GM21367 (cell line): ENCODE results near the gene RNU1-3.
"Not testable (repeated sequence)": the region's sequence is repeated elsewhere in the genome, so short reads cannot be mapped to it uniquely, and the experiment has no call there.

Source experiments
- ATAC-seq: cut with Tn5 transposase; IDR thresholded peaks from one replicate; pipeline ENCODE4 v1.9.1; 2021; ENCODE audit not compliant: unreplicated experiment

Gene RNU1-3

DNA sequence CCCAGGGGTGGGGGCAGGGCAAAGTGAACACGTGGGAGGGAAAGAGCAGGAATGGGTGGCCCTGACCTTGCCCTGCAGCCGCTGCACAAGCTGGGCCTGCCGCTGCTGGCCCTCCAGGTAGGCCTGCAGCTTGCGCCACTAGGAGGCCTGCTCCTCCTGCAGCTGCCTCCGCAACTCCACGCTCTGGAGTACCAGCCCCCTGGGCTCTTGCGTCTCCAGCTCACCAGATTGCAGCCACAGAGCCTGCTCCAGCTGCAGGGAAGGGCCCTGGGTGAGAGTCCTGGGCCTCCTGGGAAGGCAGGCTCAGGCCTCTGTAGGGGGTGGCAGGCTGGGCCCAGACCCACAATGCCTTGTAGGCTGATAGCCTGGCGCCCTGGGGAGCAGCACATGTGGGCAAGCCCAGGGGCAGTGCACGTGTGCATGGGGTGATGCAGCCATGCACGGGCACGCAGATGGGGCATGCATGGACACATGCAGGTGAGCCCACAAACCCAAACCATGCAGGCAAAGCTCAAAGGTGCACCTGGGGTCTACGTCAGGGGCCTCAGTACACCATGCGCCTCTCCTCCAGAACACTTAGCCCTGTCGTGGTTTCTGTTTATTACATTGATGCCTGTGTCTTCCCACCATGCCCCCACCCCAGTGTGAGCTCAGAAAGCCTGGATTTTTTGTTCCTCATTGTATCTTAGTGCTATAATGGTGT lies 9.6 kb downstream of the RNU1-3 start:
- ATAC-seq: not testable (repeated sequence)

DNA sequence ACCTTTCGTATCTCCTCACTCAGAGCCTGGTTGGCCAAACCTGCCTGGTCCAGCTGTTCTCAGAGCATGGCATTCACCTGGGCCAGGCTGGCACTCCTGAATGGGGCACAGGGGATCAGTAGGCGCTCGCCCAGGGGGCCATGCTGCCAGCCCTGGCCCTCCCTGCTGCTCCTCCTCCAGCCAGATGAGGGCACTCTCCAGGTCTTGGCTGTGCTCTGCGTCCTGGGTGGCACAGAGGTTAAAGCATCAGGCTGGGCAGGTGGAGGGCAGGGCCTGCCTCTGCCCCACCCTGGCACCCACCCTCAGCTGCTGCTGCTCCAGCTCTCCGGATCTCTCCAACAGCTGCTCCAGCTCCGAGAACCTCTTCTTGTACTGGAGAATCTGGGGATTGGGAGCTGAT lies 10.2 kb downstream of the RNU1-3 start:
- ATAC-seq: not testable (repeated sequence)

GRCh38 chr1:16651560-16651959 lies 15.2 kb downstream of the RNU1-3 start:
- not testable (repeated sequence) for ATAC-seq

DNA sequence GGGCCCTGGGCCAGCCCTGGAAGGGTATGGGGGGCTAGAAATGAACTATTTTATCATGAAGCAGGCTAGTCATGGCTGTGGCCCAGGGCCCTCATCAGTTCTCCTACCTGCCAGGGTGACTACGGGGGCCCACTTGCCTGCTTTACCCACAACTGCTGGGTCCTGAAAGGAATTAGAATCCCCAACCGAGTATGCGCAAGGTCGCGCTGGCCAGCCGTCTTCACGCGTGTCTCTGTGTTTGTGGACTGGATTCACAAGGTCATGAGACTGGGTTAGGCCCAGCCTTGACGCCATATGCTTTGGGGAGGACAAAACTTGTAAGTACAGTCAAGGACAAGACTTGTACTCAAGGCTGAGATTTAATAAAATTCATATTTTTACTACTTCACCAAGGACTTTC lies 16.8 kb downstream of the RNU1-3 start:
- not testable (repeated sequence) for ATAC-seq

DNA sequence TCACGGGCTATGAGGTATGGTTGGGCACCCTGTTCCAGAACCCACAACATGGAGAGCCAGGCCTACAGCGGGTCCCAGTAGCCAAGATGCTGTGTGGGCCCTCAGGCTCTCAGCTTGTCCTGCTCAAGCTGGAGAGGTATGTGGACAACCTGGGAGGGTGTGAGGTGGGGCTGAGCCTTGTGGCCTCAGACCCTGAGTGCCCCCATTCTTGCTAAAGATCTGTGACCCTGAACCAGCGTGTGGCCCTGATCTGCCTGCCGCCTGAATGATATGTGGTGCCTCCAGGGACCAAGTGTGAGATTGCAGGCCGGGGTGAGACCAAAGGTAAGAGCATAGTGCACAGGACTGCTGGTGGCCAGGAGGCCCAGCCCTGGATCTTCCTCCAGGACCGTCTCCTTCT lies 17.4 kb downstream of the RNU1-3 start:
- ATAC-seq: not testable (repeated sequence)

DNA sequence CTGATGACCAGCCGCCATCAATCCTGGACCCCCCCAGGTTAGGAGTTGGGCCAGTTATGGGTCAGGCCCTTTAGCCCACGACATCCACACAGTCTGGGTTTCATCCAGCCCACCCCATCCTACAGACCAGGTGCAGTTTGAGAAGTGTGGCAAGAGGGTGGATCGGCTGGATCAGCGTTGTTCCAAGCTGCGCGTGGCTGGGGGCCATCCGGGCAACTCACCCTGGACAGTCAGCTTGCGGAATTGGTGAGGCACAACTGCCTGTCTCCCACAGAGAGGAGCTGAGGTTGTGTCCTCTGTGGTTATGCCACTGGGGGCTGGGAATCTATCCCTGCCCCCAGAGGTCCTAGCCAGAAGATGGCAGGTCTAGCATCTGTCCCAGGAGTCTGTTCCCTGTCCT lies 18.0 kb downstream of the RNU1-3 start:
- not testable (repeated sequence) for ATAC-seq

DNA sequence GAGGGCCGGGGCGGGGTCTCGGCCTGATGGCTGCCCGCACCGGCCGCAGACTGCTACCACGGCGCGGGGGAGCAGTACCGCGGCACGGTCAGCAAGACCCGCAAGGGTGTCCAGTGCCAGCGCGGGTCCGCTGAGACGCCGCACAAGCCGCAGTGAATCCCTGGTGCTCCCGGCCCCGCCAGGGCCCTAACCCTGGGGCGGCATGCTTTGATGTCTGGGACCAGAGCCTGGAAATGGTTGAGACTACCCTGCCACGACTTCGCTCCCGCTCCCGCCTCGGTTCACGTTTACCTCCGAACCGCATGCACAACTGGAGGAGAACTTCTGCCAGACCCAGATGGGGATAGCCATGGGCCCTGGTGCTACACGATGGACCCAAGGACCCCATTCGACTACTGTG lies 18.5 kb downstream of the RNU1-3 start:
- ATAC-seq: not testable (repeated sequence)

GRCh38 chr1:16647179-16648176 lies 19.3 kb downstream of the RNU1-3 start:
- ATAC-seq: not testable (repeated sequence)

DNA sequence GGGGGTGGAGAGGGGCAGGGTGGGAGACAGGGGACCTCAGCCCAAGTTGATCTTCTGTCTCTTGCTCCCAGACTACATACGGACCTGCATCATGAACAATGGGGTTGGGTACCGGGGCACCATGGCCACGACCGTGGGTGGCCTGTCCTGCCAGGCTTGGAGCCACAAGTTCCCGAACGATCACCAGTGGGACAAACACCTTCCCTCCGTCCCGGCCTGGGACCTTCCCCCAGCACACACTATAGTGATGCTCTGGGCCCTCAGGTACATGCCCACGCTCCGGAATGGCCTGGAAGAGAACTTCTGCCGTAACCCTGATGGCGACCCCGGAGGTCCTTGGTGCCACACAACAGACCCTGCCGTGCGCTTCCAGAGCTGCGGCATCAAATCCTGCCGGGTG lies 20.0 kb downstream of the RNU1-3 start:
- not testable (repeated sequence) for ATAC-seq

GRCh38 chr1:16646061-16646664 lies 20.6 kb downstream of the RNU1-3 start:
- ATAC-seq: not testable (repeated sequence)

DNA sequence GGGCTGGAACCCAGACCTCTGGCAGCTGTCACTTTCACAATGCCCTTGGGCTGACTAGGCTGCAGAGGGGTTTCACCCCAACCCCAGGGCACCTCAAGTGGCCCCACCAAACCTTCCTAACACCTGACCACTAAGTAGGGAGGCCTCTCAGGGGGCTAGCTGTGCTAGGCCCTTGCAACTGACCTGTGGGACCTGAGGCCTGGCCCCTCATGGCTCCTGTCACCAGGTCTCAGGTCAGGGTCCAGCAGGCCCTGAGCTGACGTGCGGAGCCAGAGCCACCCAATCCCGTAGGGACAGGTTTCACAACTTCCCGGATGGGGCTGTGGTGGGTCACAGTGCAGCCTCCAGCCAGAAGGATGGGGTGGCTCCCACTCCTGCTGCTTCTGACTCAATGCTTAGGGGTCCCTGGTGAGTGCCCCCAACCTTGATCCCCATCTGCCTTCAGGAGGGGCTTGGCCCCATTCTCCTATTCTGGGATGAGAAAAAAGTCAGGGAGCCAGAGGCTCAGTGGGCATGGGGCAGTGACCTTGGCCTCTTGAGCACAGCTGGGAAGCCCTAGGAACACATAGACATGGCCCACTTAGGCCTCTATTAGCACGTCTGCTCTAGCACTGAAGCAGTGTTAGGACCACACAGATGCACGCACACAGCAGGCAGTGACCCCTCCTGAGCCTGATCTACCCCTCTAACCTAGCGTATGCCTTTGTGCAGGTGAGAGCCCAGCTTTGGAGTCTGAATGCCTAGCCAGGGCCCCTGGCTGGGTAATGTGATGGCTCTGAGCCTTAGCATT lies 21.3 kb downstream of the RNU1-3 start:
- not testable (repeated sequence) for ATAC-seq

GRCh38 chr1:16644482-16645270 lies 22.1 kb downstream of the RNU1-3 start:
- peak; percentile 67 for ATAC-seq

GRCh38 chr1:16644193-16644481 lies 22.6 kb downstream of the RNU1-3 start:
- ATAC-seq: no peak

DNA sequence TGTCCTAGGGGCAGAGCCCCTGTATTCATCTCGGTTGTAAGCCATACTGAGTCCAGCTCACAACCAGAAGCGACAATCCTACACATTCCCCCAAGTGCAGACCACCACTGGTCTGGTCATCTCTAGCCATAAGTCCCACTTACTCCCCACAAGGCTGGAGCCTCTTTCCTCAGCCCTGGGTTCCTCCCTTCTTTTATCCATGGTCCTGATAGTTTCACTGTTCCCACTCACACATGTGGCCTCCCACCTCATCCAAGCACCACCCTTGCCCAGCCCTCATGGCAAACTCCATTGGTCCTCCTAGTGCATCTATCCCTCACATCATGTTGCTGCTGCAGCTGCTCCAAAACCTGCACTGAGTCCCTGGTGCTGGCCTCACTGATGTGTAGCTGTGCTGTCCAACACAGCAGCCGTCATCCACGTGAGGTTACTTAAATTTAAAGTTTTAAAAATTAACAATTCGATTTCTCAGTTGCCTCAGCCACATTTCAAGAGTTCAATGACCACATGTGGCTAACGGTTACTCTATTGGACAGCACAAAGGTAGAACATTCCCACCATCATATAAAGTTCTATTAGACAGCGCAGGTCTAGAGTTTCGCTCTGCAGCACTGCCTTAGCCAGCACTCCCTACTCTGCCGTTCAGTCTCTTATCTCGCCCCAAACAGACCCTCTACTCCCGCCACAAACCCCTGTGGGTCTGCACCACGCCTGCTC lies 23.1 kb downstream of the RNU1-3 start:
- ATAC-seq: not testable (repeated sequence)

DNA sequence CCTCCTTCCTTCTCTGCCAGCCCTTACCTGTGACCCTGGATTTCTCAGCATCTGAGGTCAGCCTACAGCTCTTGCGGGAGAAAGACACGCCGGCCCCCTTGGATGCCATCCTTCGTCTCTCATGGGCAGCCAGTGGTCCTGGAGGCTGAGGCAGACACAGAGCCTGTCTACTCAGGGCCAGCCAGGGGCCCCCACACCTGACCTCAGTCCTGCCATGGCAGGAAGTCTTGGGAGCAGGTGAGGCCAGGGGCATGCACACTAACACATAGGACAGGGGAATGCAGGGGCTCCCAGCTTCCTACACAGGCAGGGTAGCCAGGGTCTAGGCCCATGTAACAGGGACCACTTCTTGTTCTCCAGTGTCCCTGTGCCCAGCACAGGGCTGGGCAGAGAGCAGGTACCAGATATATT lies 23.7 kb downstream of the RNU1-3 start:
- ATAC-seq: not testable (repeated sequence)

DNA sequence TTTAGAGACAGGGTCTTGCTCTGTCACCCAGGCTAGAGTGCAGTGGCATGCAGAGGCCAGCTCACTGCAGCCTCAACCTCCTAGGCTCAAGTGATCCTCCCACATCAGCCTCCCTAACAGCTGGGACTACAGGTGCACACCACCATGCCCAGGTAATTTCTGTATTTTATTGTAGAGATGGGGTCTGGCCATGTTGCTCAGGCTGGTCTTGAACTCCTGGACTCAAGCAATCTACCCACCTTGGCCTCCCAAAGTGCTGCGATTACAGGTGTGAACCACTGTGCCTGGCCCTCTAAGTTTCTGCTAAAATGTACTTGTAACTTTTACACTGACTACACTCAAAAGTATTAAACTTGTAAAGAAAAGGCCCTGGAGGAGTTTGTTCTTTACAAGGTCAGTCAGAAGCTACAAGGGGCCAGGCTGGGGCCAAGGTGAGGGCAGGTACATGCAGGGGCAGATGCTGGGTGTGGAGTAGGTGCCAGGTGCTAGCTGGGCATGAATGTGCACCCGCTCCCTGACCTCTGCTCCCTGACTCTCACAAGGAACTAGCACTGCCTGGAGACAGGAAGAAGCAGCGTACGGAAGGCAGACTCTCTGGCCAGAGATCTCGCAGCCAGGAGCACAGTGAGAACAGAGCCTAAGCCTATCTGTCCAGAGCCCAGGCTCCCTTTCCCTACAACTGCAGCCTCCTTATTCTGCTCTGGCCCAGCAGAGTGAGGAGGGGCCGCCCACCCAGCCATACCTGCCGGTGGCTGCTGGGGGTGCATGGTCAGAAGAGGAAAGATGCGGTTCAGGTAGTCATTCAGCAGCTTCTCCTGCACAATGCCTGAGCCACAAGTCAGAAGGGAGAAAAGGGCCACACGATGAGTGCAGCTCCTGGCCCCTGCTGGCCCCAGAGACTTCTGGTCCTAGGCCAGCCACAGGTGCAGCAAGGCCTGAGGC lies 24.5 kb downstream of the RNU1-3 start:
- not testable (repeated sequence) for ATAC-seq

DNA sequence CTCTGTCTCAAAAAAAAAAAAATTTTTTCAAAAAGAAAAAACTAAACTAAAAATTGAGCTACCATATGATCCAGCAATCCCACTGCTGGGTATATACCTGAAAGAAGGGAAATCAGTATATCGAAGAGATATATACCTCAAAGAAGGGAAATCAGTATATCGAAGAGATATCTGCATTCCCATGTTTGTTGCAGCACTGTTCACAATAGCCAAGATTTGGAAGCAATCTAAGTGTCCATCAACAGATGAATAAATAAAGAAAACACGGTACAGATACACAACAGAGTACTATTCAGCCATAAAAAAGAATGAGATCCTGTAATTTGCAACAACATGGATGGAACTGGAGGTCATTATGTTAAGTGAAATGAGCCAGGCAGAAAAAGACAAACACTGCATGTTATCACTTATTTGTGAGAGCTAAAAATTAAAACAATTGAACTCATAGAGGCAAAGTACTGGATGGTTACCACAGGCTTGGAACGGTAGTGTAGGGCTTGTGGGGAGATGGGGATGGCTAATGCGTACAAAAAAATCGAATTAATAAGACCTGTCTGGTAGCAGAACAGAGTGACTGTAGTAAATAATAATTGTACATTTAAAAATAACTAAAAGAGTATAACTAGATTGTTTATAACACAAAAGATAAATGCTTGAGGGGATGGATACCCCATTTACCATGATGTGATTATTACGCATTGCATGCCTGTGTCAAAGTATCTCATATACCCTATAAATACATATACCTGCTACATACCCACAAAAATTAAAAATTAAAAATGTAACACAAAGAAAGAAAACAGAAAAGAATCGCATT lies 25.4 kb downstream of the RNU1-3 start:
- ATAC-seq: not testable (repeated sequence)
